ENCODE results near the gene OR9I1.

- no peak for TF ChIP-seq YY1 (IDR thresholded peaks at IDR 0.05; ENCODE audit: insufficient read depth, insufficient read length)
- no peak for TF ChIP-seq SUZ12 (IDR thresholded peaks at IDR 0.05; ENCODE audit: extremely low read depth, insufficient read depth, insufficient read length)
- TF ChIP-seq ZNF274 (IDR thresholded peaks at IDR 0.05; ENCODE audit: low read depth, low read length), result no peak
Observed at GRCh38 chr11:58067685-58068084, 57.6 kb downstream of the OR9I1 start.

All from NT2/D1 (cell line).